Measurements from ENCODE around the gene LURAP1L. TPM values are rescaled to one million over a fixed set of nuclear protein-coding genes. Genes with fewer than 3 reads are reported as not detected.

LURAP1L gene
- total and polyA plus RNA-seq, 2 experiments from 2014 or later, result 0.86 to 1.5 TPM

- no peak for DNase-seq (ENCODE audit: low read depth in 1 of 2, low spot score in 1 of 2)
- Histone ChIP-seq H3K4me1 (ENCODE audit: low read depth) (no peaks in the 10 kb centered on the region), H3K36me3 (no peaks in the 10 kb centered on the region), H3K27me3 (no peaks in the 10 kb centered on the region), H3K4me3 (no peak overlapping the region), H3K9me3 (ENCODE audit: low read depth) (no peaks in the 10 kb centered on the region), H3K27ac (no peak overlapping the region)
- no peak for TF ChIP-seq CTCF (IDR thresholded peaks at IDR 0.05; ENCODE audit: low read depth, low read length)
Measured at GRCh38 chr9:12765088-12765798, 9.6 kb upstream of the LURAP1L start.

- Histone ChIP-seq H3K27ac (no peak overlapping the region), H3K4me3 (no peak overlapping the region), H3K27me3 (peaks cover 6% of the 10 kb centered on the region), H3K4me1 (ENCODE audit: low read depth) (no peaks in the 10 kb centered on the region), H3K36me3 (no peaks in the 10 kb centered on the region), H3K9me3 (ENCODE audit: low read depth) (no peaks in the 10 kb centered on the region)
- no peak for DNase-seq (ENCODE audit: low read depth in 1 of 2, low spot score in 1 of 2)
- no peak for TF ChIP-seq CTCF (IDR thresholded peaks at IDR 0.05; ENCODE audit: low read depth, low read length)
Measured at GRCh38 chr9:12766357-12766756, 8.5 kb upstream of the LURAP1L start.

- no peaks in the 10 kb centered on the region for H3K4me1 ChIP-seq (ENCODE audit: low read depth)
Measured at GRCh38 chr9:12770261-12770660, 4.6 kb upstream of the LURAP1L start.

GRCh38 chr9:12771891-12772290, 2.9 kb upstream of the LURAP1L start:
- no peak for TF ChIP-seq CTCF (IDR thresholded peaks at IDR 0.05; ENCODE audit: low read depth, low read length)
- Histone ChIP-seq H3K4me1 (ENCODE audit: low read depth) (no peaks in the 10 kb centered on the region), H3K27me3 (peaks cover 32% of the 10 kb centered on the region), H3K27ac (no peak overlapping the region), H3K9me3 (ENCODE audit: low read depth) (no peaks in the 10 kb centered on the region), H3K4me3 (no peak overlapping the region), H3K36me3 (no peaks in the 10 kb centered on the region)
- DNase-seq (ENCODE audit: low read depth in 1 of 2, low spot score in 1 of 2), result no peak

More at GRCh38 chr9:12770261-12770660, 4.6 kb upstream of the LURAP1L start:
- Histone ChIP-seq H3K9me3 (ENCODE audit: low read depth) (no peaks in the 10 kb centered on the region), H3K27me3 (peaks cover 32% of the 10 kb centered on the region), H3K27ac (no peak overlapping the region), H3K36me3 (no peaks in the 10 kb centered on the region), H3K4me3 (no peak overlapping the region)
- no peak for TF ChIP-seq CTCF (IDR thresholded peaks at IDR 0.05; ENCODE audit: low read depth, low read length)
- no peak for DNase-seq (ENCODE audit: low read depth in 1 of 2, low spot score in 1 of 2)

- TF ChIP-seq CTCF (IDR thresholded peaks at IDR 0.05; ENCODE audit: low read depth, low read length), result no peak
- H3K27me3 ChIP-seq, result peaks cover 32% of the 10 kb centered on the region
- no peak overlapping the region for H3K27ac ChIP-seq
- H3K9me3 ChIP-seq (ENCODE audit: low read depth), result no peaks in the 10 kb centered on the region
- no peaks in the 10 kb centered on the region for H3K4me1 ChIP-seq (ENCODE audit: low read depth)
- no peak overlapping the region for H3K4me3 ChIP-seq
- no peaks in the 10 kb centered on the region for H3K36me3 ChIP-seq
- DNase-seq (ENCODE audit: low read depth in 1 of 2, low spot score in 1 of 2), result peak in 1 of 2 donors; percentile 56
Measured at GRCh38 chr9:12773562-12773961, 1.3 kb upstream of the LURAP1L start.
